CD8-positive, alpha-beta memory T cell (primary cell): Measurements from ENCODE around the gene COLEC11. TPM values are rescaled to one million over a fixed set of nuclear protein-coding genes. Genes with fewer than 3 reads are reported as not detected.
"Not testable (repeated sequence)": the region's sequence is repeated elsewhere in the genome, so short reads cannot be mapped to it uniquely, and the experiment has no call there.

ENCODE experiments used
- CTCF ChIA-PET: fragments of 350-600 bp; sonication (Branson Sonifier 250); formaldehyde crosslinking; loops from one replicate; lab custom pipeline; 2021; ENCODE audit warnings: antibody characterized with exemption; lab: Charles Lee
- POLR2A ChIA-PET: fragments of 350-600 bp; sonication (Branson Sonifier 250); formaldehyde crosslinking; loops from one replicate; lab custom pipeline; 2021; ENCODE audit warnings: antibody characterized with exemption; lab: Charles Lee
- DNase-seq, 5 donors: peaks; one replicate each; pipeline versions ENCODE4 v3.0.0 to v3.0.0-alpha.2; 2020 to 2022; ENCODE audit warnings: mixed read lengths in 1 of 5
- H3K27ac ChIP-seq: one replicate; pipeline ENCODE4 v1.7.0; 2013; ENCODE audit warnings: low read depth, mild to moderate bottlenecking, low read length, moderate library complexity
- H3K27me3 ChIP-seq: 2 replicates; pipeline ENCODE4 v1.7.0; 2013; ENCODE audit warnings: low read length, mild to moderate bottlenecking; ENCODE audit not compliant: insufficient read depth, poor library complexity, severe bottlenecking
- H3K36me3 ChIP-seq: 2 replicates; pipeline ENCODE4 v1.7.0; 2013; ENCODE audit warnings: mild to moderate bottlenecking, low read length, moderate library complexity; ENCODE audit not compliant: insufficient read depth
- H3K4me1 ChIP-seq: 2 replicates; pipeline ENCODE4 v1.7.0; 2013; ENCODE audit warnings: mild to moderate bottlenecking, low read length, moderate library complexity; ENCODE audit not compliant: insufficient read depth
- H3K4me3 ChIP-seq: 2 replicates; pipeline ENCODE4 v1.7.0; 2013; ENCODE audit warnings: mild to moderate bottlenecking, low read length
- H3K9me3 ChIP-seq: 2 replicates; pipeline ENCODE4 v1.7.0; 2013; ENCODE audit warnings: mild to moderate bottlenecking, low read length
- H3K27ac Mint-ChIP-seq, 8 donors: one replicate each; pipeline ENCODE4 v1.8.0; 2020 to 2021; ENCODE audit warnings: mixed read lengths in 8 of 8, mild to moderate bottlenecking in 6 of 8, inconsistent platforms in 3 of 8, moderate library complexity in 3 of 8
- H3K27me3 Mint-ChIP-seq, 2 donors: one replicate each; pipeline ENCODE4 v1.8.0; 2020 to 2021; ENCODE audit warnings: mixed read lengths in 2 of 2, mild to moderate bottlenecking in 1 of 2, moderate library complexity in 1 of 2
- H3K36me3 Mint-ChIP-seq, 3 donors: one replicate each; pipeline ENCODE4 v1.8.0; 2020 to 2021; ENCODE audit warnings: mixed read lengths in 3 of 3, inconsistent platforms in 1 of 3, mild to moderate bottlenecking in 1 of 3
- H3K4me1 Mint-ChIP-seq, 3 donors: one replicate each; pipeline ENCODE4 v1.8.0; 2020 to 2021; ENCODE audit warnings: mixed read lengths in 3 of 3, inconsistent platforms in 1 of 3, mild to moderate bottlenecking in 1 of 3
- H3K4me3 Mint-ChIP-seq, 7 donors: one replicate each; pipeline ENCODE4 v1.8.0; 2020 to 2021; ENCODE audit warnings: mixed read lengths in 7 of 7, mild to moderate bottlenecking in 6 of 7, moderate library complexity in 4 of 7, inconsistent platforms in 2 of 7
- H3K9me3 Mint-ChIP-seq, 5 donors: one replicate each; pipeline ENCODE4 v1.8.0; 2020 to 2022; ENCODE audit warnings: mixed read lengths in 5 of 5, mild to moderate bottlenecking in 3 of 5, moderate library complexity in 2 of 5, inconsistent platforms in 1 of 5
- polyA plus RNA-seq: library from polyadenylated mRNA; unstranded; fragments of 300-500 nt; fragmentation: Illumina TruSeq; gene quantifications from one replicate; pipeline ENCODE4 v1.2.3, GENCODE V29; 2021
- total RNA-seq, 2 experiments: library from RNA; stranded (reverse); gene quantifications; one replicate each; pipeline ENCODE4 v1.2.3, GENCODE V29; 2021

The COLEC11 gene
- total and polyA plus RNA-seq, 3 experiments from 2014 or later: 0.24 to 0.29 TPM; not detected in 1

DNA sequence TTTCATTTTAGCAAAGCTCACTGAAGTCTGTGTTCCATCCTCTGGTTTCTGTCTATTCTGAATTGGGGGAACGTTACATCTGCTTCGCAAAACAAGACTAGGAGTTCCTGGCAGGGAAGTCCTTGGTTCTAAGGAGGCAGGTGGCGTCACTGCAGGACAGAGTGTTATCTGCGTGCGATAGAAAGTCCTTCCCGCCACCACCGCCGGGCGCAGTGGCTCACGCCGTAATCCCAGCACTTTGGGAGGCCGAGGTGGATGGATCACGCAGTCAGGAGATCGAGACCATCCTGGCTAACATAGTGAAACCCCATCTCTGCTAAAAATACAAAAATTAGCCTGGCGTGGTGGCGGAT is 41.0 kb downstream of the COLEC11 start:
- POLR2A ChIA-PET, H3K4me3 Mint-ChIP-seq, H3K4me1 ChIP-seq, H3K27me3 ChIP-seq, H3K4me1 Mint-ChIP-seq, H3K36me3 ChIP-seq, H3K9me3 Mint-ChIP-seq, H3K4me3 ChIP-seq, H3K9me3 ChIP-seq, H3K27ac ChIP-seq, H3K27ac Mint-ChIP-seq, H3K27me3 Mint-ChIP-seq, H3K36me3 Mint-ChIP-seq: not testable (repeated sequence)
- DNase-seq: peak in 1 of 5 donors; percentile 30
- CTCF ChIA-PET: interaction anchor here (0.9 kb wide), 1 partner anchor 212 kb away, joined by 3 read pairs; no protein-coding TSS in a partner anchor

DNA sequence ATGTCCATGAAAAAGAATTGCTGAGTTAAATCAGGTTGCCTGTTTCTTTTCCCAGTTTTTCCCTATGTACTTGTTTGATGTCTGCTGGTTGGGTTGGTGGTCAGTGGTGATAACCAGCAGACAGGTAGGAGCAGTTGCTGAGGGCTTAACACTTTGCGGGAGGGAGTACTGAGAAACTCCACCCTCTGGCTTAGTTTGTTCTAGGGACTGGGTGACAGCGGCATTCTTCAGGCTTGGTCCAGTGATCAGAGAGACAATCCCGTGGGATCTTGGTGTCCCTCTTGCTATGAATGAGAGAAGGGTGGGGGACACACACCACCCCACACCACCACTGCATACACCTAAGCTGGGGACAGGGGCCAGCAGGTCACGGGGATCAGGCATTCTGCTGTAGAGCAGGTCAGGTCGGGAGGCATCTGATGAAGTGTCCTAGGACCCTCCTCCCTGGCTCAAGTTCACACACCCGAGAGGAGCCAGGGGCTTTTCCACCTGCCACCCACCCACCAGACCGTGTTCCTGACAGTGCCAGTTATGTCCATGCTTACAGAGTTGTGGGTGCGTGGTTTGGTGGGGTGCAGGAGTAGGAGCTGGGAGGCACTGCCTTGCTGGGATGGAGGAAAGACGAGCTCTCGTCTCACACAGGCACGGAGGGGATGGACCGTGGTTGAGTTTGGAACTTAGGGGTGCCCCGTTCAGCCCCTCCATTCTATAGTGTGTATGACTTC is 41.8 kb downstream of the COLEC11 start:
- no peaks in the 10 kb centered on the region for H3K4me1 ChIP-seq
- H3K27ac Mint-ChIP-seq: no peak overlapping the region
- no peak overlapping the region for H3K4me3 ChIP-seq
- H3K36me3 Mint-ChIP-seq: no peaks in the 10 kb centered on the region
- no peak overlapping the region for H3K27ac ChIP-seq
- ChIA-PET CTCF (no interaction called here), POLR2A (interaction anchor here (0.7 kb wide), 1 partner anchor 9 kb away, joined by 3 read pairs; no protein-coding TSS in a partner anchor)
- DNase-seq: peak in 1 of 5 donors; percentile 30
- H3K27me3 Mint-ChIP-seq: peaks cover 3 to 4% of the 10 kb centered on the region in 2 donors
- peaks cover 0 to 2% (median 0%) of the 10 kb centered on the region in 5 donors for H3K9me3 Mint-ChIP-seq
- no peaks in the 10 kb centered on the region for H3K27me3 ChIP-seq
- H3K4me3 Mint-ChIP-seq: no peak overlapping the region
- no peaks in the 10 kb centered on the region for H3K4me1 Mint-ChIP-seq
- no peaks in the 10 kb centered on the region for H3K9me3 ChIP-seq
- H3K36me3 ChIP-seq: no peaks in the 10 kb centered on the region

DNA sequence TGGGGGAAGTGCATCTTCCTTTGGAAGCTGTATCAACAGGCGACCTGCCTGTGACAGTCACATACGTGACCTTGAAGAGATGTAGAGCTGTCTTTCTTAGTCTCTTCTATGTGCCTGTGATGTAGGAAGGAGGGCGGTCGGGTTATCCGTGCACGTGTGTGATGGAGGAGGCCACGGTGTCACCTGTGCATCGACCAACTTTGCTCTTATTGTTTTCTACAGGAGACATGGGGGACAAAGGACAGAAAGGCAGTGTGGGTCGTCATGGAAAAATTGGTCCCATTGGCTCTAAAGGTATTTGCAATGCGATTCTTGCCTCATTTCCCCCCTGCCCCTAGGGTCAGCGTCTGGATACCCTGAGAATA is 42.4 kb downstream of the COLEC11 start:
- POLR2A ChIA-PET: interaction anchor here (0.7 kb wide), 1 partner anchor 9 kb away, joined by 3 read pairs; no protein-coding TSS in a partner anchor

DNA sequence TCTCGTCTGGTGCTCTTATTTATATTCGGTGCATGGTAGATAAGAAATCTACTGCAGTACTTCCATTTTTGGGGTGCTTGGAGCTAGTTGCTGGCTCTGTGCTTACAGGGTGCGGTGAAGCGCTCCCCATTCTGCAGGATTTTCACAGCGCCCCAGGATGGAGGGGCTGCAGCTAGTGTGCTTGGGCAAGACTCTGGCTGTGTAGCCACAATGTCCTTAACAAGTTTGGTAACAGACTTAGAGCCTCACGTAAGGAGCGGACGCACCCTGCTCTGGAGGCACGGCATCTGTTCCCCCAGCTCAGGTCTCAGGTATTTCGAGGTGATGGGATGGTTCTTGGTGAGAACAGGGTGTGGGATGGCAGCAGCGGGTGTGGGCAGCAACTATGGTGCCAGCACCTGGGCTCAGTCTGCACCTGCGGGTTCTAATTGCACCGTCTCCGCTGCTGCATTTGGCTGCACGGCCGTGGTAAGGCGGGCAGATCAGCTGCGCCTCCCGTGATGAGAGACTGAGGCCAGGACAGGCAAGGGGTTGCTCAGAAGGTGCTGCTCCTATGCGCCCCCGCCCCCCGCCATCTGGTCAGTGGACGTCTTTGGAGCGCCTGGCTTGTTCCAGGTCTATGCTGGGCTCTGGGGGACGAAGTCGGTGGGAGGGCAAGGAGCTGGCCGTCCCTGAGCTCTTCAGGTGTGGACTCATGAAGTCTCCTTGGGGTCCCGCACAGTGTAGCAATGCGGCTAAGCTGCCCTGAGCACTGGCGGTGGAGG is 43.0 kb downstream of the COLEC11 start:
- POLR2A ChIA-PET: no interaction called here
- Histone ChIP-seq H3K4me3 (no peak overlapping the region), H3K4me1 (no peaks in the 10 kb centered on the region), H3K36me3 (no peaks in the 10 kb centered on the region), H3K9me3 (no peaks in the 10 kb centered on the region), H3K27ac (no peak overlapping the region), H3K27me3 (no peaks in the 10 kb centered on the region)
- Mint-ChIP-seq H3K4me1 (no peaks in the 10 kb centered on the region), H3K27me3 (peaks cover 3 to 5% of the 10 kb centered on the region in 2 donors), H3K27ac (no peak overlapping the region), H3K36me3 (no peaks in the 10 kb centered on the region), H3K9me3 (peaks cover 0 to 2% (median 0%) of the 10 kb centered on the region in 5 donors), H3K4me3 (no peak overlapping the region)
- DNase-seq: peak in 1 of 5 donors; percentile 26
- CTCF ChIA-PET: no interaction called here

More for the DNA sequence above, 42.4 kb downstream of the COLEC11 start:
- no peak overlapping the region for H3K4me3 Mint-ChIP-seq
- peaks cover 3 to 4% of the 10 kb centered on the region in 2 donors for H3K27me3 Mint-ChIP-seq
- Histone ChIP-seq H3K27me3 (no peaks in the 10 kb centered on the region), H3K9me3 (no peaks in the 10 kb centered on the region), H3K4me1 (no peaks in the 10 kb centered on the region), H3K27ac (no peak overlapping the region), H3K4me3 (no peak overlapping the region), H3K36me3 (no peaks in the 10 kb centered on the region)
- peaks cover 0 to 2% (median 0%) of the 10 kb centered on the region in 5 donors for H3K9me3 Mint-ChIP-seq
- no peak overlapping the region for H3K27ac Mint-ChIP-seq
- no peaks in the 10 kb centered on the region for H3K4me1 Mint-ChIP-seq
- H3K36me3 Mint-ChIP-seq: no peaks in the 10 kb centered on the region
- DNase-seq: no peak
- CTCF ChIA-PET: no interaction called here

DNA sequence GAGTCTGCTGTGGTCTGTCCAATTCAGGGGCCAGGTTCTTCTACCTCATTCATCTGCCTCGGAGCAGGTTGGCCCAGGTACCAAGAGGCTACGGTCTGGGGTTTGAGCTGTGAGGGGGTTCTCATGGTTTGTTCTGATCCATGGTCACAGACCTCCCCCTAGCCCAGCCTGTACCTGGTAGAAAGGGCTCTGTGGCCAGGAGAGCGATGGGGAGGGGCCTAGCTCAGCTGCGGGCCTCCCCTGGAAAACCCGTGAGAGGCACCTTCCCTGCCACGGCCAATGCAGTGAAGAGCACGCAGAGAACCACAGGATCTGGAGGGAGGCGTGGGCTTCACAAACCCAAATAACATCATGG is 43.5 kb downstream of the COLEC11 start:
- Mint-ChIP-seq H3K4me1 (no peaks in the 10 kb centered on the region), H3K27ac (no peak overlapping the region), H3K27me3 (peaks cover 3 to 6% of the 10 kb centered on the region in 2 donors), H3K9me3 (peaks cover 0 to 2% (median 0%) of the 10 kb centered on the region in 5 donors), H3K4me3 (no peak overlapping the region), H3K36me3 (no peaks in the 10 kb centered on the region)
- H3K27me3 ChIP-seq: no peaks in the 10 kb centered on the region
- no peak overlapping the region for H3K4me3 ChIP-seq
- no peak overlapping the region for H3K27ac ChIP-seq
- no peak for DNase-seq
- CTCF ChIA-PET: no interaction called here
- H3K4me1 ChIP-seq: no peaks in the 10 kb centered on the region
- H3K9me3 ChIP-seq: no peaks in the 10 kb centered on the region
- POLR2A ChIA-PET: no interaction called here
- no peaks in the 10 kb centered on the region for H3K36me3 ChIP-seq

DNA sequence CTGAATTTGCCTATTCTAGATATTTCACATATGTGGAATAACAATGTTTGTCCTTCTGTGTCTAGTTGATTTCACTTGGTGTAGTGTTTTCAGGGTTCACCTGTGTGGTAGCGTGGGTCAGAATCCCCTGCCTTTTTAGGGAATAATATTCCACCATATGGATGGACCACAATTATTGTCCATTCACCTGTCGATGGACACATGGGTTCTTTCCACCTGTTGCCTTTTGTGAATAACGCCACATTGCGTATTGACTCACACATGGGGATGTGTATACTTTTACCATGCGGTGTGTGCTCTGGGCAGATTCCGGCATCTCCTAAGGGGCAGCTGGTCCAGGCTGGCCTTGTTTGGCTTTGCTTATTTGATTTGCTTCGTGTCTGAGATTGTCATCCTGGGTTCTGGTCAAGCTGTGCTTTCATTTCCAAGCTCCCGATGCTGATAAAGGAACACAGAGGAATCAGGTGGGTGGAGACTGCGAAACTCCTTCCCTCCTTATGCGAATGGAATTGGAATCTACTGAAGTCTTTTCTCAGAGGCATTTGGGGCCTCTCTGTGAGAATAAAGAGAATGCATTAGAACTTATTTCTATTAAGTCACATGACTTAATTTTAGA is 44.2 kb downstream of the COLEC11 start:
- peaks cover 3 to 6% of the 10 kb centered on the region in 2 donors for H3K27me3 Mint-ChIP-seq
- CTCF ChIA-PET: no interaction called here
- Histone ChIP-seq H3K36me3 (no peaks in the 10 kb centered on the region), H3K27ac (no peak overlapping the region), H3K9me3 (no peaks in the 10 kb centered on the region), H3K27me3 (no peaks in the 10 kb centered on the region), H3K4me1 (no peaks in the 10 kb centered on the region), H3K4me3 (no peak overlapping the region)
- no peaks in the 10 kb centered on the region for H3K36me3 Mint-ChIP-seq
- no peak for DNase-seq
- no peak overlapping the region for H3K27ac Mint-ChIP-seq
- H3K4me3 Mint-ChIP-seq: no peak overlapping the region
- POLR2A ChIA-PET: no interaction called here
- peaks cover 0 to 2% (median 0%) of the 10 kb centered on the region in 5 donors for H3K9me3 Mint-ChIP-seq
- no peaks in the 10 kb centered on the region for H3K4me1 Mint-ChIP-seq

DNA sequence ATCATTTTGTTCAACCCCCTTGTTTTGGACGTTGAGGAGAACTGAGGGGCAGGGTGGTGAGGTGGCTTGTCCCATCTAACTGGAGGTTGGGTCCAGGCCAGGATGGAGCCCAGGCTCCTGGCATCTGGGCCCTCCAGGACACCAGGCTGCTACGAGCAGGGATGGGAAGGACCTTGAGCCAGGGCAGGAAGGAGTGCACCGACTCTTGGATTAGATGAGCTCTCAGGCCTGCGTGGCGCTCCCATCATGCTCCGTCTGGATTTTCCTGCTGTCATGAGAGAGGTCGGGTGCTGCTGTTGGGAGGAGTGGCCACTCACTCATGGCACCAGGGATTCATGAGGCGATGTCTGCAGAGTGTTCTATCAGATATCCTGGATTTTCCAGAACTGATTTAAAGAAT is 44.7 kb downstream of the COLEC11 start:
- CTCF ChIA-PET: no interaction called here
- Histone ChIP-seq H3K9me3 (no peaks in the 10 kb centered on the region), H3K27ac (no peak overlapping the region), H3K27me3 (no peaks in the 10 kb centered on the region), H3K4me1 (no peaks in the 10 kb centered on the region), H3K36me3 (no peaks in the 10 kb centered on the region), H3K4me3 (no peak overlapping the region)
- POLR2A ChIA-PET: no interaction called here
- Mint-ChIP-seq H3K9me3 (peaks cover 0 to 2% (median 0%) of the 10 kb centered on the region in 5 donors), H3K4me1 (no peaks in the 10 kb centered on the region), H3K4me3 (no peak overlapping the region), H3K27ac (no peak overlapping the region), H3K36me3 (no peaks in the 10 kb centered on the region), H3K27me3 (peaks cover 3 to 6% of the 10 kb centered on the region in 2 donors)
- DNase-seq: peak in 1 of 5 donors; percentile 21

DNA sequence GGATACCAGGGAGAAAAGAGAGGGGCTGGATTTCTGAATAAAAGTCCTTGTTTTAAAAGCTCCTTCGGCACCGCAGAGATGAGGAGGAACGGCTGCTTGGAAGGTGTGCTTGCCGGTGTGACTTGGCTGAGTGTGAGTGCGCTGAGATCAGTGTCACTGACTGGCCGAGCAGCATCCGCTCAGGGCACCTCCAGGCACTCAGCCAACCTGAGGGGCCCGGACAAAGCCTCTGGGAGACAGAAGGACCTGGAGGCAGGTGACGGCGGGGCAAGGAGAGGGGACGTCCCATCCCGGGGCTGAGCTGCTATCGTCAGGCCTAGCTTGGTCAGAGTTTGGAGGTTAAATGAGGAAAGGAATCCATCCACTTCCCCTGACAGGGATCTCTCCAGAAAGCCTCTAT is 46.3 kb downstream of the COLEC11 start:
- no peaks in the 10 kb centered on the region for H3K36me3 ChIP-seq
- no peaks in the 10 kb centered on the region for H3K9me3 ChIP-seq
- no peaks in the 10 kb centered on the region for H3K27me3 ChIP-seq
- H3K4me1 ChIP-seq: no peaks in the 10 kb centered on the region
- Mint-ChIP-seq H3K9me3 (peaks cover 0 to 2% (median 0%) of the 10 kb centered on the region in 5 donors), H3K36me3 (no peaks in the 10 kb centered on the region), H3K4me1 (no peaks in the 10 kb centered on the region), H3K4me3 (no peak overlapping the region), H3K27ac (no peak overlapping the region), H3K27me3 (peaks cover 3 to 6% of the 10 kb centered on the region in 2 donors)
- DNase-seq: no peak
- no peak overlapping the region for H3K4me3 ChIP-seq
- ChIA-PET CTCF (interaction anchor here (0.6 to 1.1 kb wide), 2 partner anchors 9 to 125 kb away, joined by 3 read pairs; no protein-coding TSS in a partner anchor), POLR2A (no interaction called here)
- H3K27ac ChIP-seq: no peak overlapping the region
